GM19452 (cell line): ENCODE measurements around the gene TEN1.
"Not testable (repeated sequence)": the region's sequence is repeated elsewhere in the genome, so short reads cannot be mapped to it uniquely, and the experiment has no call there.

Experiments
- ATAC-seq: cut with Tn5 transposase; IDR thresholded peaks from one replicate; pipeline ENCODE4 v1.9.1; 2021; ENCODE audit not compliant: unreplicated experiment

Gene TEN1, protein sequence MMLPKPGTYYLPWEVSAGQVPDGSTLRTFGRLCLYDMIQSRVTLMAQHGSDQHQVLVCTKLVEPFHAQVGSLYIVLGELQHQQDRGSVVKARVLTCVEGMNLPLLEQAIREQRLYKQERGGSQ

DNA sequence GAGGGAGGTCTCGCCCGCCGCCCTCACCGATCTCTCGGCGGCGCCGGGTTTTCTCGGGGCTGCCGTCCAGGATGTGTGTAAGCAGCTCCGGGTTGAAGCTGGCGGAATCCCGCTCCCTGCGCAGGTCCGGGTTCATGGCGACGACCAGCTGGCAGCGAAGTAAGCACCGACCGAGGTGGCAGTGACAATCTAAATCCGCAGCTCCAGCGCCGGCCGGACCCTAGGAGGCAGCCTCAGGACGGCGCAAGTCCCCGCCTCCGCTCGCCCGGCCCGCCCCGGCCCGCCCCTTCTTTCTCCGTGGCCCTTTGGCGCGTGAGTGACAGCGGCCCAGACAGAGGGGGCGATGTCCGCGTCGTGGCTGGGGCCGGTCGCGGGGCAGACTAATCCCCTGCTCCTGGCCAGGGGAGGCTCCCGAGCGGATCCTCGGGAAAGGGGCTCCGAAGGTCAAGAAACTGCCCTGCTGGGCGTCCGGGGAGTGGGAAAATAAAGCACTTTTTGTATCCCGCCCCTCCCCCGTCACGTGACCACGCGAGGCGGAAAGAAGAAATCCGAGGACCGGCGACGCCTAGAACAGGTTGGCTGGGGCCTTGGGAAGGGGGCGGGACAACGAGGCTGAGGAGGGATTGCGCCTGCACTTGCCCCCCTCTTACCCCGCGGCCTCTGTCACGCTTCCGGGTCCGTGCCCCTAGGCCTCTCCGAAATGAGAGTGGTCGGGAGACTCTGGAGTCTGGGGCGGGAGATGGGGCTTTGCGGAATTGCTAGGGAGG, at the start of gene TEN1, which contains the start of gene ACOX1:
TSS of gene TEN1 (plus strand) at position 303 of the 767 bp plus-strand sequence. CDS start 6,953 bp downstream, outside the sequence.
TSS of gene ACOX1 (minus strand) at position 229 of the 767 bp plus-strand sequence. CDS start at position 136, 93 bp downstream.
- peak; percentile 88 for ATAC-seq

GRCh38 chr17:75931062-75931461, 48.0 kb upstream of the TEN1 start:
- no peak for ATAC-seq

DNA sequence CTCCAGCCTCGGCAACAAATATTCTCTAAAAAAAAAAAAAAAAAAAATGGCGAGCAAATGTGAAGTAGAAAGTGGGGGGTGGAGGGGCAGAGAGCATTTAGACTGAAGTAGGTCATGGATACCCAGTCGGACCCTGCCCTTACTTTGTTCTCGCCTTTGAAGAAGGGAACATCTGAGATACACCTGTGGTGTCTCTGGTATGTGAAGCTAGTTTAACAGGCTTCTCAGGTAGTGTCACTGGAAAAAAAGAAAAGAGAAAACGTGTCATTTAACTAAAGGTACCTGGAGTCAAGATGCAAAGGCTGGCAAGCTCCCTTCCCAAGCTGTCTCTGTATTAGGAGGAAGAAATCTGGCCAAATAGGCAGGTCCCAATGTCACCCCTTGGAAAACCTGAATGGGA, 46.2 kb upstream of the TEN1 start:
- ATAC-seq: no peak

GRCh38 chr17:75933808-75934207, 45.2 kb upstream of the TEN1 start:
- no peak for ATAC-seq

DNA sequence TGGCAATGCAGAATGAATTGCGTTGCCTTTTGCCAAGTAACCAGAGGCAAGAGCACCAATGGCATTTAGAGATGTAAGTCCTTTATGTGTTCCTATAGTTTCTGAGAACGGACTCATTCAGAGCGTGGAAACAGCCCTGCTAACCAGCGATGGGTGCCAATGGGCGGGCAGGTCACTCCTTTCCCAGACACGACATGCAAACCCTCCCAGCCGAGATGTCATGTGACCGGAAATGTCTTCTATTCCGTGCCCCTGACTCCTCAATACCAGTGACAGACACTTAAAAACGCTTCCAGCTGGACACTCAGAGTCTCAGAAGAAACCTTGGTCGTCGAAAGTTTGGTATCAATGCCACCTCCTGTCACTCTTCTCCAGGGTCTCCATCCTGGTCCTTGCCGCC, 41.4 kb upstream of the TEN1 start:
- ATAC-seq: no peak

DNA sequence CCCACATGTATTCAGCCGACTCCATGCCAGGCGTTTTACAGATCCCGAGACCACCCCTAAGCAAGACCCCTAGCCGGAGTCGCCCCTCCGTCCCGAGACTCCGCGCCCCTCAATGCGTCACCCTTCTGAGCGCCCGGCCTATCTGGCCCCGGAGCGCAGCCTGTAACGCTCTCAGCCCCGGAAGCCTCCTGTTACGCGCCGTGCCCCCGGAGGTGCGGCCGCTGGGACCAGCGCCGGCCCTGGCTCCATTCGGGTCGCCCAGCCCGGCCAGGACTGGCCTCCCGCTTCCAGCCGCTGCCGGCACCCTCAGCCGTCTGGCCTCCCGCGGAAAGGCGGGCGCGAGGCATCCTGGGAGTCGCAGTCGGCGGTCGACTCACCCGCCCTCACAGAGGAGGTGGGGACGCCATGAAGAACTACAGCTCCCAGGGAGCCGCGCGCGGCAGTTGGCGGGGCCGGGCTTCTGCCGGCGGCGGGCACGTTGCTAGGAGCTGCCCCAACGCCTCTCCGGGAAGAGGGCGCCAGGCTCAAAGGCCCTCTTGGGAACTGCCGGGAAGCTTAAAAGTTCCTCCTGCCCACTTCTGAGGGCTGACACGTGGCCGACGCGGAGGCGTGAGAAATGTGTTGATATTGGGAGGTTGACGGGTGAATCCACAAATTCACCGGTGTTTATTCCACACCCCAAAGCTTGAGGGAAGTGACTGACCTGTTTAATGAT, 38.2 kb upstream of the TEN1 start, which contains the start of gene FBF1:
TSS of gene FBF1 (minus strand) at position 316 of the 715 bp plus-strand sequence. CDS start 2,893 bp downstream, outside the sequence.
- ATAC-seq: peak; percentile 98

DNA sequence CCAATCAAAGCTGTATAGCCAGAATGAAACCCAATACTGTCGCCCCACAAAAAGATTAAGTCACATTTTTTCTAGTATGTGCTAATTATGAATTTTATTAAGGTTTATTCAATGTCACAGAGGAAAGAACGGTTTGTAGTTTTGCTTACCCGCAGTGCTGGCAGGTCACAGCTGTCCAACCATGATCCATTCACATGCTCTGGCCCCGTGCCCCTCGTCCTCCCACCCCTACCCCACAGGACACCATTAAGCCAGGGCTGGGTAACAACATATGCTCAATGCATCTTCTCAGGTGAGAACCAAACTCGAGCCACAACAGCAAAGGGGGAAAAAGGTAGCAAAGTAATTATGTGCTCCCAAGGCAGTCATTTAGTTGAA, 37.6 kb upstream of the TEN1 start:
- ATAC-seq: no peak

GRCh38 chr17:75942473-75942872, 36.6 kb upstream of the TEN1 start:
- no peak for ATAC-seq

DNA sequence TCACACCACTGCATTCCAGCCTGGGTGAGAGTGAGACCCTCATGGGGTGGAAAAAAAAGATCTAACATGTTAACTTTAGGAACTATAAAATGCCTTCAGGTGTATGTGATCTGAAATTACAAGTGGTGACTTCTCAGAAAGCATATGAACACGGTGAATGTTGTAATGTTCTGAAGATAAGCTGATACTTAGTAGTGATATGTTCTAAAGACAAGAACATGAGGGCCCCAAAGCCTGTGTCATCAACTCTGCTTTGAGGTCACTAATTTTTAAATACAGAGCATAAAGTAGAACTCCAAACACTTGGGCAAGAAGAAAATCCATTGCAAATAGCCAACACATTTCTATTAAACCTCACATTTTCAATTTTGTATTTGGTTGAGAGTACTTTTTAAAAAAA, 35.5 kb upstream of the TEN1 start:
- ATAC-seq: no peak

- ATAC-seq: no peak
These were observed 33.8 kb upstream of the TEN1 start for GRCh38 chr17:75945211-75945610.

DNA sequence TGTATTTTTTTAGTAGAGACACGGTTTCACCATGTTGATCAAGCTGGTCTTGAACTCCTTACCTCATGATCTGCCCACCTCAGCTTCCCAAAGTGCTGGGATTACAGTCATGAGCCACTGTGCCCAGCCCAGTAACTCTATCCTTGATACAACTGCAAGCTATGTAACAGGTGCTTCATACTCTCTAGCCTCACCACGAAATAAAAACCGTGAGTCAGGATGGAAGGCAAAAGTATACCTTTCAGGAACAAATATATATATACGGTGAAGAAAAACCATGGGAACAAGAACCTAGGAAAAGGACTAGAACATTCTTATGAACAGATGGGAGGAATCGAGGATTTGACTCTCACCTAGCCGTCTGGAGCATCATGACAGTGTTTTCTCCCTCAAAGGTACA, 28.6 kb upstream of the TEN1 start:
- no peak for ATAC-seq

GRCh38 chr17:75950855-75951554, 28.0 kb upstream of the TEN1 start:
- ATAC-seq: no peak

DNA sequence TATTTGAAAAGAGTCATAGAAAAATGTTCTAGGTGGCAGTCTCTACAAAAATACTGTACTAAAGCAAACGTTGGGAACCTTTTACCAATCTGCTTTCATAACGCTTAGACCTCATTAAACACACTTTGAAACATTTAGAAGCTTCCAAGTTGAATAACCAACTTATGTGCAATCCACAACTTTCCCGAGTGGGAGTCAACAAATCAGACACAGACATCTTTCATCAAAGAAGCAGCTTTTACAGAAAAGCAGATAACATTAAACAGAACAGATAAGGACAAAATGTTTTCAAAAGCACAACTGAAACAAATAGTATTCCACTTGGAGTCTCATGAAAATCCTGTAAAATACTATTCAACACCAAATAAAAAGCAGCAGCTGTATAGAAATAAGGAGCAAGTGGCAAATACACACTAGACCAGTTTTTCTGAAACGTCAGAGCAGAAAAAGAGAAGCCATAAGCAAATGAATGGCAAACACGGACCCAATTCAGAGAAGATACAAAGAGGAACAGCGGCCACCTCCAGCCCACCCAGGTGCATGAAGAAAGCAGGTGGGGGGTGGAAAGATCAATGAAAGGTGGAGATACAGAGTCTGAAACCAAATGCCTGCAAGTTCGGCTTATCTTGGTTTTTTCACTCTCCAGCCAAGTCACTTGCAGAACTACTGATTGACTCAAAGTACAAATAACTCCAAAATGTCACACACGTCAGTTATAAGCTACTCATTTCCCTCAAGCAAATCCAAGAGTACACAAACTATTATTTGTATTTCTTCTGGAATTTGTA, 19.8 kb upstream of the TEN1 start:
- no peak for ATAC-seq

GRCh38 chr17:75959839-75960511, 19.1 kb upstream of the TEN1 start:
- no peak for ATAC-seq

GRCh38 chr17:75965468-75965867, 13.6 kb upstream of the TEN1 start:
- no peak for ATAC-seq

DNA sequence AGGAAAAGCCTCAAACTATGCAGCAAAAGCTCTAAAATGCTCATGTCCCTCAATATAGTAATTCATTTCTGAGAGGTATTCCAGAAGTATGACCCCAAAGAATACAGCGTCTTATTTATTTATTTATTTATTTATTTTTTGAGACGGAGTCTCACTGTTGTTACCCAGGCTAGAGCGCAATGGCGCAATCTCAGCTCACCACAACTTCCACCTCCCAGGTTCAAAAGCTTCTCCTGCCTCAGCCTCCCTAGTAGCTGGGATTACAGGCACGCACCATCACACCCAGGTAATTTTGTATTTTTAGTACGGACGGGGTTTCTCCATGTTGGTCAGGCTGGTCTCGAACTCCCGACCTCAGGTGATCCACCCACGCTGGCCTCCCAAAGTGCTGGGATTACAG, 10.0 kb upstream of the TEN1 start:
- ATAC-seq: not testable (repeated sequence)

DNA sequence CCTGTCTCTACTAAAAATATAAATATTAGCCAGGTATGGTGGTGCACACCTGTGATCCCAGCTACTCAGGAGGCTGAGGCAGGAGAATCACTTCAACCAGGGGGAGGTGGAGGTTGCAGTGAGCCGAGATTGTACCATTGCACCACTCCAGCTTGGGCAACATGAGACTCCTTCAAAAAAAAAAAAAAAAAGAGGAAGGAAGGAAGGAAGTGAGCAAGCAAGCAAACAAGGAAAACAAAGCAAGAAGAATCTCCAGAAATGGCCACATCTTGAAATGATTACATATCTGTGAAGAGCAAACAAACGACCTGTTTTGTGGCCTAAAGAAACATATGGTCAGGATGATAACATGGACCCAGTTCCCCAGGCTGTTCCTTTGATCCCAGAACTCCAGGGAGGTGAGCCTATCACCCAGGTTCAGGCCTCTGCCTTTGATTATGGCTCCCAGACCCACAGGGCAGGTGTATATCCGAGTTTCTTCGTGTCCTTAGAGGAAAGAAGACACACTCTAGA, 9.0 kb upstream of the TEN1 start:
- ATAC-seq: no peak

DNA sequence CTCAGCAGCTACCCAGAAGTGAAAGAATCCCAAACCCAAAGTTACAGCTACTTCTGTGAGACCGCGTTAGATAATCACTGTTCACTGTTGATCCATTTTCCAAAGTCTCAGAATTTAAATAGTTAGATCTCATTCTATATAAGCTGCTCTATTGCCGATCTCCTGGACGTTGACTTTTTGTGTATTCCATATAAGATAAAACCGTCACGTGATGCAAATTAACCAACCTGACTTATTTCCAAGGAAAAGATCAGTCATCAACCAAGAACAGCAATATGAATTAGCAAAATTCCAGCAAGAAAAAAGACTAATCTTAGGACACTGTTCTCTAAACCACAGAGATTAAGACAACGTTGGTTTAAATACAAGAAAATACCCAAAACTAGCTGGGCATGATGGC, 8.4 kb upstream of the TEN1 start:
- no peak for ATAC-seq

DNA sequence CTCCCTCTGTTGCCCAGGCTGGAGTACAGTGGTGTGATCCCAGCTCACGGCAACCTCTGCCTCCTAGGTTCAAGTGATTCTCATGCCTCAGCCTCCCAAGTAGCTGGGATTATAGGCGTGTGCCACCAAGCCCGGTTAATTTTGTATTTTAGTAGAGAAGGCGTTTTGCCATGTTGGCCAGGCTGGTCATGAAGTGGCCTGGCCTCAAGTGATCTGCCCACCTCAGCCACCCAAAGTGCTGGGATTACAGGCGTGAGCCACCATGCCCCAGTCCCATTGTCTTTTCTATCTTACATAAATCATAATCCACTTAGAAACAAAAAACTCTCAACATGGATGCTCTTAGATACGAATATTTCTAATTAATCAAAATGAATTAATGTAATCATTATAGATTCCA, 3.9 kb upstream of the TEN1 start:
- not testable (repeated sequence) for ATAC-seq

DNA sequence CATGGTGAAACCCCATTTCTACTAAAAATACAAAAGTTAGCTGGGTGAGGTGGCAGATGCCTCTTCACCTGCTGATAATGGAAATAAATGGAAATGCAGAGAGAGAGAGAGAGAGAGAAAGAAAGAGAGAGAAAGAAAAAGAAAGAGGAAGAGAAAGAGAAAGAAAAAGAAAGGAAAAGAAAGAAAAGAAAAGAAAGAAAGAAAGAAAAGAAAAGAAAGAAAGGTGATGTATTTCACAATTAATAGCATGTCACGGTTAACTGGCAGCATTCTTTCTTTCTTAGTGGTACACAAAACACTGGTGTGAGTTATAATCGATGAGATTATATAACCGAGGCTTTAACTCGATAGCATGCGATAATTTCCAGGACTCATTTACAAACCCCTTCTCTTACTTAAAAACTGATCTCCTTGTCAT, 3.3 kb upstream of the TEN1 start:
- no peak for ATAC-seq
